GM19452 (cell line): ENCODE data around the gene NOL11.
"Not testable (repeated sequence)": the region's sequence is repeated elsewhere in the genome, so short reads cannot be mapped to it uniquely, and the experiment has no call there.

Experiments
- ATAC-seq: cut with Tn5 transposase; IDR thresholded peaks from one replicate; pipeline ENCODE4 v1.9.1; 2021; ENCODE audit not compliant: unreplicated experiment

Gene NOL11

GRCh38 chr17:67752160-67752559, 34.4 kb downstream of the NOL11 start:
- ATAC-seq = not testable (repeated sequence)

- no peak for ATAC-seq
Measured at GRCh38 chr17:67753026-67753425, 35.3 kb downstream of the NOL11 start.

GRCh38 chr17:67754001-67754400, 36.3 kb downstream of the NOL11 start:
- ATAC-seq = no peak

GRCh38 chr17:67754686-67755085, 37.0 kb downstream of the NOL11 start:
- ATAC-seq = not testable (repeated sequence)

- ATAC-seq = not testable (repeated sequence)
Measured at GRCh38 chr17:67756766-67757165, 39.0 kb downstream of the NOL11 start.

GRCh38 chr17:67759355-67760171, 41.8 kb downstream of the NOL11 start:
- ATAC-seq = no peak

GRCh38 chr17:67765623-67766022, 47.9 kb downstream of the NOL11 start:
- ATAC-seq = no peak

GRCh38 chr17:67769231-67769630, 51.5 kb downstream of the NOL11 start:
- no peak for ATAC-seq

GRCh38 chr17:67770539-67770938, 52.8 kb downstream of the NOL11 start:
- ATAC-seq = no peak

- no peak for ATAC-seq
Measured at GRCh38 chr17:67772679-67773078, 54.9 kb downstream of the NOL11 start.

GRCh38 chr17:67773246-67773645, 55.5 kb downstream of the NOL11 start:
- no peak for ATAC-seq

- no peak for ATAC-seq
Measured at GRCh38 chr17:67779098-67779672, 61.4 kb downstream of the NOL11 start.

GRCh38 chr17:67784364-67785121, 66.8 kb downstream of the NOL11 start:
- no peak for ATAC-seq

GRCh38 chr17:67785122-67785477, 67.4 kb downstream of the NOL11 start:
- ATAC-seq = no peak

- no peak for ATAC-seq
Measured at GRCh38 chr17:67785504-67785903, 67.8 kb downstream of the NOL11 start.
